Motor neuron (in vitro differentiated cells): ENCODE results near the gene PHF20. TPM values are rescaled to one million over a fixed set of nuclear protein-coding genes. Genes with fewer than 3 reads are reported as not detected.
A peak's percentile ranks its signal among the peaks of the same experiment; 100 is the strongest.
"Not testable (repeated sequence)": the region's sequence is repeated elsewhere in the genome, so short reads cannot be mapped to it uniquely, and the experiment has no call there.

Source experiments
- ATAC-seq, 8 experiments: fragments of 200-7000 bp; cut with Tn5 transposase; replicated peaks in 6 of 8; 2 replicates each; pipeline ENCODE4 v1.8.0; 2021; ENCODE audit warnings: mild to moderate bottlenecking in 8 of 8, moderate library complexity in 8 of 8
- H3K27ac ChIP-seq, 2 donors: fragments of 250-450 bp; sonication (Bioruptor Pico); 2 replicates each; pipeline ENCODE4 v1.9.0; 2021; ENCODE audit warnings: antibody characterized with exemption in 2 of 2, mild to moderate bottlenecking in 2 of 2, moderate library complexity in 1 of 2
- H3K4me1 ChIP-seq, 2 donors: fragments of 250-450 bp; sonication (Bioruptor Pico); replicated peaks in 1 of 2; 2 replicates each; pipeline ENCODE4 v1.6.1; 2021; ENCODE audit warnings: antibody characterized with exemption in 2 of 2, mild to moderate bottlenecking in 2 of 2, moderate library complexity in 1 of 2
- H3K4me3 ChIP-seq, 5 donors: fragments of 250-450 bp; sonication (Bioruptor Pico); 2 replicates each; pipeline ENCODE4 v1.9.0; 2021; ENCODE audit warnings: antibody characterized with exemption in 5 of 5, mild to moderate bottlenecking in 5 of 5, moderate library complexity in 4 of 5
- WGBS, 10 experiments: fragments of 450-650 bp; shearing (Covaris generic); methylation state at CpG; one replicate each; pipeline ENCODE4 v1.0.0; 2022; 5-methylcytosine and 5-hydroxymethylcytosine counted together
- in situ Hi-C, 9 experiments: fragments of 400-800 bp; cut with MboI; loops; one replicate each; pipeline ENCODE4 v1.15.0; 2021; ENCODE audit warnings: low sequenced_read_pairs in 9 of 9, low pct_unique_long_range_greater_than_20kb in 2 of 9; ENCODE audit not compliant: unreplicated experiment in 9 of 9
- total RNA-seq, 8 experiments: library from RNA; unstranded; fragments of 300-600 nt; gene quantifications; 2 replicates each; pipeline versions ENCODE4 v1.2.3 to v1.2.4, GENCODE V29; 2022

The PHF20 gene
- total RNA-seq, 8 experiments from 2014 or later = 15.4 to 53.7 (median 31.5) TPM

DNA sequence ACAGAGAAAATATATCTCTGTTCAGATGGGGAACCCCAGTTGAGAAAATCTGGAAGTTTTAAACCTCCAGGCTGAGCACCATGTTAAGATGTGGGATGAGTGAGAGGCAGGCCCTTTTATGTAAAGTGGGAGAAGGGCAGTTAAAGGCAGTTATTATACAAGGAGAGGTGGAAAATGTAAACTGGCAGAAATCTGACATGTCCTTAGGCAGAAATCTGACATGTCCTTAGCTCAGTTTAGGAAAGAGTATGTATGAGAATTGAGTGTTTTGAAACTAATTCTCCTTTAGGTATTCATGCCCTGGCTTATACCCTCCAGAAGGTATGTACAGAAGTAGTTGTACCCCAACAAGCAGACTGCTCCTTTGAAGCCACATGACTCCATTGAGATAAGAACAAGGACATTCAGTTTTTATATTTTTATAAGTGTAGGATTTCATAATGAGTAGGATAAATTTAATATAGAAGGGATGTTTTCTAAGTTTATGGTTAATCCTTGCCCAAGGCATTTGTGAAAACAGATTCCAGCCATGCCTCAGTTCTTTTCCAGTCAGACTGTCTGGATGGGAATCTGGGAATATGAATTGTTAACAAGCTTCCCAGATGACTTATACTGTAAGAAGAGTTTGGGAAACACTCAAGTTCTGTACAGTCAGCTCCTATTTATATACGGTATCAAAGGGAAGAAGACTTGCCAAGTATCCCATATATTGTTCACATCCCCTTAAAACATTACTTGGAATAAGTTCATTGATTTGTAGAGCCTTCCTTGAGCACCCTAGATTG, 94.8 kb downstream of the PHF20 start:
- 0 to 100% (median 68%) methylated on average over 1 of the region's 1 CpG; no CpG with 5 or more reads in 4 of the 10 experiments for WGBS, 10 experiments
- no peak overlapping the region for H3K4me3 ChIP-seq
- H3K4me1 ChIP-seq = peaks cover 0 to 7% of the 10 kb centered on the region in 2 donors
- in situ Hi-C loops = no loop called here
- no peak overlapping the region for H3K27ac ChIP-seq
- peak in 3 of 8 experiments; percentile 62 to 81 (median 76) for ATAC-seq

DNA sequence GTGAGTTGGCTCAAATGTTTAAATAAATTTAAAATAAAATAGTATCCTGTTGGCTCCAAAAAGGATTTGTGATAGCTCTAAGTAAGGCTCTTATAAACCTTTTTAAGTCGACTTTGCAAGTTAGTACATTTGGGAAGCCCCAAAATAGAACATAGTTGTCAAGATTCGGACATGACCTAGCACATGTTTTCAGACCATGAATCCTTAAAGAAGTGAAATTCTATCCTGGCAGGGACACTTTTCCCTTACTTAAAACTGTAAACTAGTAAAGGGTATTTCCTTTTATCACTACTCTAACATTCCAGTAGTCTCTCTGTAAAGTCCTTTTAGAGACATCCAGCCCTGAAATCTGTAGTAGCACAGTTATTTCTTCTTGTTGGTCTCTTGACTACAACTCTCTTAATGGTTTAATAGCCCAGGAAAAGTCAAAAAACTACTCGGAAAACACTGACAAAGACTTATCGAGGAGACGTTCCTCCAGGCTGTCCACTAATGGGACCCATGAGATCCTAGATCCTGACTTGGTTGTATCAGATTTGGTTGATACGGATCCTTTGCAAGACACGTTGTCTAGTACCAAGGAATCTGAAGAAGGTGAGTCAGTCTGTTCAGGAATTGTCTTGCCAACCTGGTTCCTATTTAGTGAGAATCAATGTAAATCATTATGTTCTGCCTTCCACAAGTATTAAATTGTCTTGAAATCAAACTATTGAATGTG, 98.9 kb downstream of the PHF20 start:
- WGBS, 10 experiments = 73 to 100% (median 94%) methylated on average over 1 to 7 of the region's 7 CpGs; no CpG with 5 or more reads in 2 of the 10 experiments
- no peak for ATAC-seq
- no peak overlapping the region for H3K27ac ChIP-seq
- no peak overlapping the region for H3K4me3 ChIP-seq
- no peaks in the 10 kb centered on the region for H3K4me1 ChIP-seq
- in situ Hi-C loops = no loop called here

DNA sequence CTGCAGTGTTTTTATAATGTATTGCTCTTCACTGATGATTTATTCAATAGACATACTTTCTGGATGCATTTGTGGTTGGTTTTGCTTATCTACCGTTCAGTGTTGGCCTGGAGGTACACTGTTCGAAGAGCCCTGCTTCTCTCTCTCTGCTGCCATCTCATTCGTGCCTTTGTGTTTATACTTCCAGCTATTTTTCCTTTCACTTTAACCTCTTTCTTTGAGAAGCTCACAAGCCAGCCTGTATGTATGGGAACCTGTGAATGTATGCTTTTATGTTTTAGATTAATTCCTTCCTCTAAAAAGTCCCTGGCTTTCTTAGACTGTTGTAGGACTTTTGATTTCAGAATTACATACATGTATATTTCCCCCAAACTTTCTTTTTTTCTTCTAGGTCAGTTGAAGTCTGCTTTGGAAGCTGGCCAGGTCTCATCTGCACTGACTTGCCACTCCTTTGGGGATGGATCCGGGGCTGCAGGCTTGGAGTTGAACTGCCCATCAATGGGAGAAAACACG, 99.5 kb downstream of the PHF20 start:
- peak in 2 of 8 experiments; percentile 1 to 44 for ATAC-seq
- in situ Hi-C loops = no loop called here
- Histone ChIP-seq H3K27ac (no peak overlapping the region), H3K4me3 (no peak overlapping the region), H3K4me1 (no peaks in the 10 kb centered on the region)
- 5 to 100% (median 87%) methylated on average over 1 to 5 of the region's 5 CpGs for WGBS, 10 experiments

DNA sequence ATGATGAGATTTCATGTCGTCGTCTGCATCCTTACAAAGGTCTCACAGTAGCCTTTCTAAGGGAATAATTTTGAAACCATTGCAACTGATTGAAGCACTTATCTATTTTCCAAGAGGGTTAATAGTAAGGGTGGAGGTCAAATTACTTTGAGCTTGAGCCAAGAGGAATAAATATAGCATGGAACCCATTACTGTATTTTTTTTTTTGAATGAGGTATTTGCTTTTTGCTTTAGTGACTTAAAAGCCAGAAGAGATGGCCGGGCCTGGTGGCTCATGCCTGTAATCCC, 104.2 kb downstream of the PHF20 start:
- WGBS, 10 experiments = 40 to 100% (median 97%) methylated on average over 1 to 3 of the region's 3 CpGs; no CpG with 5 or more reads in 4 of the 10 experiments
- no peaks in the 10 kb centered on the region for H3K4me1 ChIP-seq
- ATAC-seq = no peak
- H3K4me3 ChIP-seq = no peak overlapping the region
- no peak overlapping the region for H3K27ac ChIP-seq
- in situ Hi-C loops = loop anchor here in 2 of 9 experiments (25.0 kb wide), 3 partner anchors 139 to 389 kb away; partner anchors contain the start of gene RBM39 (in 1 of the 2)

DNA sequence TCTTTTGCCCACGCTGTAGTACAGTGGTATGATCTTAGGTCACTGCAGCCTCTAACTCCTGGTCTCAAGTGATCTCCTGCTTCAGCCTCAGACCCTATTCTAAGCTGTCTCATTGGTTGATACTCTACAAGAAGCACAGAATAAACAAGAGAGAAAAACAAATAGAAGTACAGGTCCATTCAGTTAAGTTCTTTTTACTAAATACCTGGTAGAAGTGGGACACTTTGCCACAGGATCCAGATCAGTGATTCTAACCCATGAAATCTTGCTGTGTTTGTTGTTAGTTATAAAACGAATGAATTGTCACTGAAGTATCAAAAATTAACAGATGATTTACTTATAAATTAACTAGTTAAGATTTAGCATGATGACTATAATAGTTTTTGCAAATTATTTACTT, 105.8 kb downstream of the PHF20 start:
- Histone ChIP-seq H3K27ac (no peak overlapping the region), H3K4me3 (no peak overlapping the region), H3K4me1 (no peaks in the 10 kb centered on the region)
- in situ Hi-C loops = loop anchor here in 2 of 9 experiments (25.0 kb wide), 3 partner anchors 140 to 390 kb away; partner anchors contain the start of gene RBM39 (in 1 of the 2)
- ATAC-seq = no peak
- WGBS, 10 experiments = 53 to 100% (median 100%) methylated on average over 1 to 2 of the region's 2 CpGs; no CpG with 5 or more reads in 1 of the 10 experiments

DNA sequence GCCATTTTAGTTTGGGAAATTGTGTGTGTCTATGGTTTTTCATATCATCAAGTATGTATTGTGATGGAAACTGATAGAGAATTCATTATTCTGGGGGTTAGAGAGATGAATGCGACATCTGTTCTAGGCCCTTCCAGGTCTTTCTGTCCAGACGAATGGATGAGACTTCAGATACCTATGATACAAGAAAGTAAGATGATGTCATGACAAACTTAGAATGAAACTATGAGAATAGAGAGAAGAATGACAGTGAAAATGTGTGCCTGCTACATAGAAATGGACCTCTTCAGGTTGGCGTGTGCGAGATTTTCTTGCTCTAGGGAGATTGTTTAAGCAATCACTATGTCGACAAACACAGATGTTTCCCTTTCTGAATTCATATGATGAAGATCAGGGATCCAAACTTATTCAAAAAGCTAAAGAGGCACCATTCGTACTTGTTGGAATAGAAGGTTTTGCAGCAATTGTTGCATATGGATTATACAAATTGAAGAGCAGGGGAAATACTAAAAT, 106.4 kb downstream of the PHF20 start:
- ATAC-seq = peak in 1 of 8 experiments; percentile 65
- Histone ChIP-seq H3K4me1 (no peaks in the 10 kb centered on the region), H3K4me3 (no peak overlapping the region), H3K27ac (no peak overlapping the region)
- 22 to 97% (median 82%) methylated on average over 4 to 6 of the region's 6 CpGs; no CpG with 5 or more reads in 2 of the 10 experiments for WGBS, 10 experiments
- in situ Hi-C loops = loop anchor here in 2 of 9 experiments (25.0 kb wide), 3 partner anchors 141 to 391 kb away; partner anchors contain the start of gene RBM39 (in 1 of the 2)

DNA sequence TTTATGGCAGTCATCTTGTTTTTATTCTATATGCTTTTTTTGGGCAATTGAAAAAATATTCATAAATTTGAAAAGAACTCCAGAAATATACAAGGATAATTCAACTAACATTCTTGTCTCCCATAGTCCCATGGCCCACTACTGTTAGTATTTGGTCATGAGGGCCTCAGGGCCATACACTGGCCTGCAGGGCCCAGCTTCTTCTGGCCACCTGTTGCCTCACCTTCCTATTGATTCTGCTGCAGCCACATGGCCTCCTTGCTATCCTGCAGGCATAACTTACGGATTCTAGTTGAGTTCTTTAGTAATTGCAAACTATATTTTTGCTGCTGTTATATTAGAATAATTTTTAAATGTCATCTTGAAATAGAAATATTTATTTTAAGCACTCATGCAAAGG, 109.9 kb downstream of the PHF20 start:
- Histone ChIP-seq H3K4me3 (no peak overlapping the region), H3K27ac (no peak overlapping the region), H3K4me1 (no peaks in the 10 kb centered on the region)
- no peak for ATAC-seq
- in situ Hi-C loops = loop anchor here in 2 of 9 experiments (25.0 kb wide), 3 partner anchors 144 to 394 kb away; partner anchors contain the start of gene RBM39 (in 1 of the 2)
- whole genome bisulfite sequencing, 10 experiments = 40 to 100% (median 91%) methylated on average over 1 of the region's 1 CpG; no CpG with 5 or more reads in 3 of the 10 experiments

DNA sequence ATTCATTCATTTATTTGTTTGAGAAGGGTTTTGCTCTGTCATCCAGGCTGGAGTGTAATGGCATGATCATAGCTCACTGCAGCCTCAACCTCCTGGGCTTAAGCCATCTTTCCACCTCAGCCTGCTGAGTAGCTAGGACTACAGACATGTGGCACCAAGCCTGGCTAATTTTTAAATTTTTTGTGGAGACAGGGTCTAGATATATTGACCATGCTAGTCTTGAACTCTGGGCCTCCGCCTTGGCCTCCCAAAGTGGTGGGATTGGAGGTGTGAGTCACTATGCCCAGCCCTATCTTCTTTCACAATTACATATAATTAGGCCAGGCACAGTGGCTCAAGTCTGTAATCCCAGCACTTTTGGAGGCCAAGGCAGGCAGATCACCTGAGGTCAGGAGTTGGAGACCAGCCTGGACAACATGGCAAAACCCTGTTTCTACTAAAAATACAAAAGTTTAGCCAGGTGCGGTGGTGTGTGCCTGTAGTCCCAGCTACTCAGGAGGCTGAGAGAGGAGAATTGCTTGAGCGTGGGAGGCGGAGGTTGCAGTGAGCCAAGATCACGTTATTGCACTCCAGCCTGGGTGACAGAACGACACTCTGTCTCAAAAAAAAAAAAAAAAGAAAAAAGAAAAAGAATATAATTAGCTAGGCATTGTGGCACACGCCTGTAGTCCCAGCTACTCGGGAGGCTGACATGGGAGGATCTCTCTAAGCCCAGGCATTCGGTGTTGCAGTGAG, 110.8 kb downstream of the PHF20 start:
- in situ Hi-C loops = loop anchor here in 2 of 9 experiments (25.0 kb wide), 3 partner anchors 145 to 395 kb away; partner anchors contain the start of gene RBM39 (in 1 of the 2)
- ATAC-seq, H3K4me3 ChIP-seq, H3K4me1 ChIP-seq, H3K27ac ChIP-seq: not testable (repeated sequence)
- 80 to 100% (median 94%) methylated on average over 1 to 9 of the region's 9 CpGs; no CpG with 5 or more reads in 3 of the 10 experiments for WGBS, 10 experiments

DNA sequence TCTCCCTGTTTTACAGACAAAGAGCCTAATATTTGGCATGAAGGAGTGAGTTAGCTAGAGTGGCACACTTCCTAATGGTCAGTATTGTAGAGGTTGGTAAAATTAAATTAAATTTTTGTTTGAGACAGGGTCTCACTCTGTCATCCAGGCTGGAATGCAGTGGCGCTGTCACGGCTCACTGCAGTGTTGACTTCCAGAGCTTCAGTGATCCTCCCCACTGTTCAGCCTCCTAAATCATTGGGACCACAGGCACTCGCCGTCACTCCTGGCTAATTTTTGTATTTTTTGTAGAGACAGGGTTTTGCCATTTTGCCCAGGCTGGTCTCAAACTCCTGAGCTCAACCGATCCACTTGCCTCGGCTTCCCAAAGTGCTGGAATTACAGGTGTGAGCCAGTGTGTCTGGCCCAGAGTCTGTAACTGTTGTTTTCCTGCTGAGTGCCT, 111.5 kb downstream of the PHF20 start:
- in situ Hi-C loops = loop anchor here in 2 of 9 experiments (25.0 kb wide), 3 partner anchors 146 to 396 kb away; partner anchors contain the start of gene RBM39 (in 1 of the 2)
- no peak overlapping the region for H3K27ac ChIP-seq

DNA sequence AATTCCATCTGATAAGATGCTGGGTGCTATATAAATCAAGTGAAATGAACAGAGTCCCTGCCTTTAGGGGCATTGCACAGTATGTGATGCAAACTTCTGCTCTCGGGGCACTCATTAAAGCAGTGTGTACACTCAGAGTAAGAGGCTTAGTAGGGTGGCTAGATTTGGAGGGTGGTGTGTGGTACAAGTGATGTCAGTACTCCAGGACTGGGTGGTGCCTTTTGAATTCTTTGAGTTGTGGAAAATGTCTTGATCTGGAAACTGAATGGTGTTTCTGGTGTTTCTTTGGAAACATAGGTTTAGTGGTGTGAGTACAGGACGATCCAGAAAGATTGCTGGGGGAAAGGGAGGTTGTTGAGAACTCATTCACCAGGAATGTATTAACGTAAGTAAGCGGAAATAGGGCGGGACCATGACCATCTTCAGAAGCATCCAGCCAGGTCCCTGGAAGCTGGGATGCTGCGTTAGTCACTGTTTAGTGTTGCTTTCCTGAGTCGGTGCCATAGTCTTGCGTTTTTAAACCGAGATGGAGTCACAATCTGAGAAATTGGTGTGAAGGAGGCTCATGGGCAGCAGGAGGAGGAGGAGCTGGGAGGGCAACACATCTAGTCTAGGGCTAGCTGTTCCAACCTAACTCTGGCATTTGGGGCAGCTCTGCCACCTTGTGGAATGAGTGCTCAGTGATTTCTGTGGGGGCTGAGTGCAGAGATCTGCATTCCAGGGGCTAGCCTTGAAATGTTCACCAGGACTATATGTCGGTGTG, 112.1 kb downstream of the PHF20 start:
- H3K4me1 ChIP-seq = no peaks in the 10 kb centered on the region
- no peak overlapping the region for H3K4me3 ChIP-seq
- 0 to 88% (median 62%) methylated on average over 1 to 9 of the region's 10 CpGs; no CpG with 5 or more reads in 1 of the 10 experiments for WGBS, 10 experiments
- H3K27ac ChIP-seq = no peak overlapping the region
- peak; percentile 75 to 91 (median 90) for ATAC-seq
- in situ Hi-C loops = loop anchor here in 2 of 9 experiments (25.0 kb wide), 3 partner anchors 147 to 397 kb away; partner anchors contain the start of gene RBM39 (in 1 of the 2)

More for the DNA sequence above, 111.5 kb downstream of the PHF20 start:
- no peak for ATAC-seq
- H3K4me3 ChIP-seq = no peak overlapping the region
- 17 to 100% (median 90%) methylated on average over 2 to 3 of the region's 6 CpGs; no CpG with 5 or more reads in 3 of the 10 experiments for WGBS, 10 experiments
- no peaks in the 10 kb centered on the region for H3K4me1 ChIP-seq

DNA sequence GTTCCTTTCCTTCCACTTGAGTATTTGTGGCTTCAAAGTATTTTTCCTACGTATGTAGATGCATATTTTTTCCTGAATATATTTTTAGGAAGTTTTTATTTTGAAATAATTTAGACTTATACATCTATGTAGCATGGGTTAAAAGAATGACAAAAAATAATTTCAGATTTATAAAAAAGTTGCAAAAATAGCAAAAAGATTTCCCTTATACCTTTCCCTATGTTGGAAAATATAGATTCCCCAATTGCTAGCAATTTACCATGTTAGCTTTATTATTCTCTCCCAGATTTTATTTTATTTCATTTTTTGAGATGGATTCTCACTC, 112.7 kb downstream of the PHF20 start:
- H3K4me3 ChIP-seq = no peak overlapping the region
- WGBS, 10 experiments = 0 to 100% (median 40%) methylated on average over 1 of the region's 1 CpG; no CpG with 5 or more reads in 3 of the 10 experiments
- H3K27ac ChIP-seq = no peak overlapping the region
- no peaks in the 10 kb centered on the region for H3K4me1 ChIP-seq
- ATAC-seq = no peak
- in situ Hi-C loops = loop anchor here in 2 of 9 experiments (25.0 kb wide), 3 partner anchors 147 to 397 kb away; partner anchors contain the start of gene RBM39 (in 1 of the 2)
